GM19035 (cell line): ENCODE data around the gene TRAPPC1.

ENCODE experiments used
- ATAC-seq: cut with Tn5 transposase; IDR thresholded peaks from one replicate; pipeline ENCODE4 v1.9.1; 2021; ENCODE audit not compliant: unreplicated experiment

The TRAPPC1 gene

GRCh38 chr17:7881276-7882054 lies 50.3 kb downstream of the TRAPPC1 start:
- no peak for ATAC-seq
